ENCODE results near the gene ATP6V1C2. TPM values are rescaled to one million over a fixed set of nuclear protein-coding genes. Genes with fewer than 3 reads are reported as not detected.

ATP6V1C2 gene
- total RNA-seq, 1 donor from 2014 or later, result not detected

DNA sequence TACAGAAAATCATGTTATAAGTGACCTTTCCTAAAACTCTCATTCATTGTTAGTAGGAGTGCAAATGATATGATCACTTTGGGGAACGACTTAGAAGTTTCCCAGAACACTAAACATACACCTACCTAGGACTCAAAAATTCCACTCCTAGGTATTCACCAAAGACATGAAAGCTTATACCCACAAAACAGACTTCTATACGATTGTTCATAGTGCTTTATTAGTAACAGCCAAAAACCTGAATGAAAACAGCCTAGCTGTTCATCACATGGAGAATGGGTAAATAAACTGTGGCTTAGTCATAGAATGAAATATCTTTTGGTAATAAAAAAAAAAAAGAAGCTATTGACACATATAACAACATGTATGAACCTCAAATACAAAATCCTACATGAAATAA is 40.5 kb upstream of the ATP6V1C2 start:
- Mint-ChIP-seq H3K4me3 (ENCODE audit: unreplicated experiment) (no peak overlapping the region), H3K27ac (ENCODE audit: unreplicated experiment) (no peak overlapping the region), H3K9me3 (ENCODE audit: unreplicated experiment) (no peaks in the 10 kb centered on the region), H3K27me3 (ENCODE audit: unreplicated experiment) (no peaks in the 10 kb centered on the region), H3K36me3 (ENCODE audit: unreplicated experiment) (no peaks in the 10 kb centered on the region), H3K4me1 (ENCODE audit: low read depth, unreplicated experiment) (no peaks in the 10 kb centered on the region)
- TF ChIP-seq, protein P1, sequence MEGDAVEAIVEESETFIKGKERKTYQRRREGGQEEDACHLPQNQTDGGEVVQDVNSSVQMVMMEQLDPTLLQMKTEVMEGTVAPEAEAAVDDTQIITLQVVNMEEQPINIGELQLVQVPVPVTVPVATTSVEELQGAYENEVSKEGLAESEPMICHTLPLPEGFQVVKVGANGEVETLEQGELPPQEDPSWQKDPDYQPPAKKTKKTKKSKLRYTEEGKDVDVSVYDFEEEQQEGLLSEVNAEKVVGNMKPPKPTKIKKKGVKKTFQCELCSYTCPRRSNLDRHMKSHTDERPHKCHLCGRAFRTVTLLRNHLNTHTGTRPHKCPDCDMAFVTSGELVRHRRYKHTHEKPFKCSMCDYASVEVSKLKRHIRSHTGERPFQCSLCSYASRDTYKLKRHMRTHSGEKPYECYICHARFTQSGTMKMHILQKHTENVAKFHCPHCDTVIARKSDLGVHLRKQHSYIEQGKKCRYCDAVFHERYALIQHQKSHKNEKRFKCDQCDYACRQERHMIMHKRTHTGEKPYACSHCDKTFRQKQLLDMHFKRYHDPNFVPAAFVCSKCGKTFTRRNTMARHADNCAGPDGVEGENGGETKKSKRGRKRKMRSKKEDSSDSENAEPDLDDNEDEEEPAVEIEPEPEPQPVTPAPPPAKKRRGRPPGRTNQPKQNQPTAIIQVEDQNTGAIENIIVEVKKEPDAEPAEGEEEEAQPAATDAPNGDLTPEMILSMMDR (IDR thresholded peaks at IDR 0.05; ENCODE audit: partially characterized antibody, unreplicated experiment), result no peak
- DNase-seq, result no peak

DNA sequence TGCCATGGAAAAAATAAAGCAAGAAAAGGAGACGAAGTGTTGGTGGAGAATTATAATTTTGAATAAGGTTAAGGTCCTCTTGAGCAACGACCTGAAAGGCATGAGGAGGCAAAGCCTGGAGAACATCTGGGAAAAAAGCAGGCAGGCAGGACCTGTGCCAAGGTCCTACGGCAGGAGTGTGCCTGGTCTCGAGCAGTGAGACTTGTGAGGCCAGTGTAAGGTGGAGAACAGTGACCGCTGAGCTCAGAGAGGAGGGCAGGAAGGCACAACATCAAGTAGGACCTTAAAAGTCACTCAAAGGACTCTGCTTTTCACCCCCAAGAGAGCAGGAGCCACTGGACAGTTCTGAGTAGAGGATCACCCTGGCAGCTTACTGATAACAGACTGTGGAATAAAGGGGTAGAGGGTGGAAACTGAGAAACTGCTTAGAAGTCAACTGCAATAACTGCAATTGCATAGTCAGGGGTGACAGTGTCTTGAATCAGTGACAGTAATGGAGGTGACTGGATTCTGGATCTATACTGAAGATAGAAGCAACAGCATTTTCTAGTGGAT is 35.2 kb upstream of the ATP6V1C2 start:
- H3K4me1 Mint-ChIP-seq (ENCODE audit: low read depth, unreplicated experiment), result no peaks in the 10 kb centered on the region
- H3K36me3 Mint-ChIP-seq (ENCODE audit: unreplicated experiment), result no peaks in the 10 kb centered on the region
- DNase-seq, result no peak
- no peaks in the 10 kb centered on the region for H3K27me3 Mint-ChIP-seq (ENCODE audit: unreplicated experiment)
- TF ChIP-seq, protein P1 (IDR thresholded peaks at IDR 0.05; ENCODE audit: partially characterized antibody, unreplicated experiment), result no peak
- no peak overlapping the region for H3K4me3 Mint-ChIP-seq (ENCODE audit: unreplicated experiment)
- peaks cover 2% of the 10 kb centered on the region for H3K9me3 Mint-ChIP-seq (ENCODE audit: unreplicated experiment)
- H3K27ac Mint-ChIP-seq (ENCODE audit: unreplicated experiment), result no peak overlapping the region

DNA sequence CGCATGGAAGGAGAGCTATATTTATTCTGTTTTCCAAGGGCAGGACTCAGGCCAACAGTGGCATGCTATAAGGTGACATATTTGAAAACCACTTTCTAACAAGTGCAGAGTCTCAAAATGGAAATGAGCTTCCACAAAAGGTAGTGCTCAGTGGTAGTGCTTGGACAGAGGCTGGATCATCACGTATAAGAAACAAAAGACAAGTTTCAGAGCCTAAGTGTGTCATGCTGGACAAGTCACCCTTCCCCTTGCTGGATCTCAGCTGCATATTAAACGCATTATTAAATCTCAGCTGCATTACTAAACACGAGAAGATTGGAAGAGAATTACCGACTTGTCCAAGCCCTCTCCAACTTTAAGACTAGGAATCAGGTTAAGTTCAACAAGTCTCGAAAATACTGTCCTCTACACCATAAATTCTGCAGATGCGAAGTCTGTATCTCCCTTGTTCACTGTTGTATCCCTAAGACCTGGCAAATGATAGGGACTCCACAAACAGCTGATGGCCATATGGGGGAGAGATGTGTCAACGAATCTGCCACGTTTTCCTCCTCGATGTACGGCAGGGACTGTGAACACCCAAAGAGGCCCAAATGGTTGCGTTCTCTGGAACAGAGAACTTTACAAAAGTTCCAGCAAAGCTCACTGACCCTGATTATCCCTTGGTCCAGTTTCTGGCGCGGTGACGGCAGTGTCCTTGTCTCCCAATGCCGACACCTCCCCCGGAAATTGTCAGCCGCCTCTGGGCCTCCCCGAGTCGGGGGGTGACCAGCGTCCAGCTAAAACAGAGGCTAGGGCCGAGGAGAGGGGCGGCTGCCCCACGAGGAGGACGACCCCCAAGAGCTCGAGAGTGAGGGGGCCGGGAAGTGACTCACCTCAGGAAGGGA is 32.3 kb upstream of the ATP6V1C2 start:
- Mint-ChIP-seq H3K27me3 (ENCODE audit: unreplicated experiment) (no peaks in the 10 kb centered on the region), H3K4me1 (ENCODE audit: low read depth, unreplicated experiment) (no peaks in the 10 kb centered on the region), H3K27ac (ENCODE audit: unreplicated experiment) (no peak overlapping the region), H3K36me3 (ENCODE audit: unreplicated experiment) (no peaks in the 10 kb centered on the region), H3K9me3 (ENCODE audit: unreplicated experiment) (peaks cover 2% of the 10 kb centered on the region), H3K4me3 (ENCODE audit: unreplicated experiment) (no peak overlapping the region)
- TF ChIP-seq, protein P1 (IDR thresholded peaks at IDR 0.05; ENCODE audit: partially characterized antibody, unreplicated experiment), result no peak
- no peak for DNase-seq

DNA sequence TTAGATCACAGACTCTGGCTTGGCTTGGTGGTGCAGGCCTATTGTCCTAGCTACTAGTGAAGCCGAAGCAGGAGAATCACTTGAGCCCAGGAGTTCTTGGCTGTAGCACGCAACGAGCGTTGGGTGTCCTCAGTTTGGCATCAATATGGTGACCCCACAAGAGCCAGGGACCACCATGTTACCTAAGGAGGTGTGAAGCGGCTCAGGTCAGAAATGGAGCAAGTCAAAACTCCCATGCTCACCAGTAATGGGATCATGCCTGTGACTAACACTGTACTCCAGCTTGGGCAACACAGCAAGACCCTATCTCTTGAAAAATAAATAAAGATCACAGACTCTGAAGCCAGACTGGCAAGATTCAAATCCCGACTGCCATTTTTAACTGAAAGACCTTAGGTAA is 29.9 kb upstream of the ATP6V1C2 start:
- no peak overlapping the region for H3K27ac Mint-ChIP-seq (ENCODE audit: unreplicated experiment)
- TF ChIP-seq, protein P1 (IDR thresholded peaks at IDR 0.05; ENCODE audit: partially characterized antibody, unreplicated experiment), result no peak
- no peak for DNase-seq
- no peaks in the 10 kb centered on the region for H3K4me1 Mint-ChIP-seq (ENCODE audit: low read depth, unreplicated experiment)
- peaks cover 2% of the 10 kb centered on the region for H3K9me3 Mint-ChIP-seq (ENCODE audit: unreplicated experiment)
- H3K4me3 Mint-ChIP-seq (ENCODE audit: unreplicated experiment), result no peak overlapping the region
- no peaks in the 10 kb centered on the region for H3K36me3 Mint-ChIP-seq (ENCODE audit: unreplicated experiment)
- H3K27me3 Mint-ChIP-seq (ENCODE audit: unreplicated experiment), result no peaks in the 10 kb centered on the region
